Measurements from ENCODE around the gene ADAT2.

DNA sequence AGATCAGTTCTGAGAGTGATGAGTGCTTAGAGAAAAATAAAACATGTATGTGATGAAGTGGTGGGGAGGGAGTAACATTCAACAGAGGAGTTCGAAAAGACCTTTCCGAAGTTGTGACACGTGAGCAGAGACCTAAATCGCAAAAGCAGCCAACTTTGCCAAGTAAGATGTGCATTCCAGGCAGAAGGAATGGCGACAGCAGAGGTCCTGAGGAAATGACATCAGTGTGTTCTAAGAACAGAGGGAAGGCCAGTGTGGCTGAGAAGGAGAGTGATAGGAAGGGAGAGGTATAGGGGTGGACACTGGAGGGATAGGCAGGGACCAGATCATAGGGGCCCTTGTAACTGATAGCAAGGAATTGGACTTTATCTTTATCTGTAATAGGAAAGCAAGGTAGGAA is 51.3 kb downstream of the ADAT2 start:
- no peak for TF ChIP-seq CTCF (IDR thresholded peaks at IDR 0.05)
- TF ChIP-seq POLR2A (IDR thresholded peaks at IDR 0.05): no peak
